GM18517 (cell line): ENCODE measurements around the gene FAHD1.
A peak's percentile ranks its signal among the peaks of the same experiment; 100 is the strongest.

Experiments used
- ATAC-seq: cut with Tn5 transposase; IDR thresholded peaks from one replicate; pipeline ENCODE4 v1.9.1; 2021; ENCODE audit warnings: mild to moderate bottlenecking, moderate library complexity; ENCODE audit not compliant: unreplicated experiment

FAHD1 gene

DNA sequence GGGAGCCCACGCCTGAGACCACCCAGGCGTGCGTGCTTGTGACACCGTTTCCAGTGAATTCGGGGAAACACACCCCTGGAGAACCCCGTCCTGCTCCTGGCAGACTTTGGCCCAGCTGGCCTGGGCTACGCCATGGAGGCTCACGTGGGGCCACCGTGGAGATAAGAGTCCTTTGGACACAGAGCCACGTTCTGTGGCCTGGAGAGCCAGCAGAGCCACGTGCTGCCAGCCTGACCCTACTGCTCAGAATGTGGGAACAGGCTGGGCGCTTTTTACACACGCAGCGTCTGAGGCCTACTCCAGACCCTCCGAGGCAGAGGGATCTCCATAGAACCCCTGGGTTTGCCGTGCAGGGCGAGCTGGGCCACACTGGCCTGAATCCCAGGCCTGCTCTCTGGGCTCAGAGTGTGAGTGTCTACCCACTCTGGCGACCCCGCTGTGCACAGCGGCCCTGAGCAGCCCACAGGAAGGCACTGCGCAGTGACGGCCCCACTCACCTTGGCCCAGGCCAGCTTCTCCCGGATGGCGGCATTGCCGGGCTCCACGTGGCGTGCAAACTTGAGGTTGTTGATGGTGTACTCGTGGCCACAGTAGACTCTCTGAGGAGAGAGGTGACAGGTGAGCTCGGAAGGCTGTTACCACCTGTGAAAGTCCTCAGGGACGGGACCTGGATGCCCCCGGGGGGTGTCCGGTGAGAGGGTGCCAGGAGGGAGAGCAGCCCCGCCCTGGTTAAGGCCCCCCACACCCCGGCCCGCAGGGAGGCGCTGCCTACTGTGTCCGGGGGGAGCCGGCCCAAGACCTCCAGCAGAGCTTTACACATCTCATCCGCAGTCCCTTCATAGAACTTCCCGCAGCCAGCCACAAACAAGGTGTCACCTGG lies 10.4 kb upstream of the FAHD1 start:
- ATAC-seq: no peak

DNA sequence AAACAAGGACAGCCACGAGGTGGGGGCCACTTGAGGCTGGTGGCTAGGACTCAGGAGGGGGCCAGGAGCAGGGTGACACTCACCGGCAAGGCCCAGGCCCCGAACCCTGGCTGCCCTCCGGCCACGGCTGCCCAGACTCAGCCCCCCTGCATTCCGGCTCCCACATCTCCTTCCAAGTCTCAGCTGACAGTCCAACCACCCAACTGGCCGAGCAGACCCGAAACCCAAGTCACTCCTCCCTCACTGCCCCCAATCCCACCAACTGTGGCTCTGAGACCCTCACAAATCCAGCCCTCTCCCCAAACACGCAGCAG lies 9.8 kb upstream of the FAHD1 start:
- no peak for ATAC-seq

GRCh38 chr16:1817716-1818115 lies 9.3 kb upstream of the FAHD1 start:
- no peak for ATAC-seq

DNA sequence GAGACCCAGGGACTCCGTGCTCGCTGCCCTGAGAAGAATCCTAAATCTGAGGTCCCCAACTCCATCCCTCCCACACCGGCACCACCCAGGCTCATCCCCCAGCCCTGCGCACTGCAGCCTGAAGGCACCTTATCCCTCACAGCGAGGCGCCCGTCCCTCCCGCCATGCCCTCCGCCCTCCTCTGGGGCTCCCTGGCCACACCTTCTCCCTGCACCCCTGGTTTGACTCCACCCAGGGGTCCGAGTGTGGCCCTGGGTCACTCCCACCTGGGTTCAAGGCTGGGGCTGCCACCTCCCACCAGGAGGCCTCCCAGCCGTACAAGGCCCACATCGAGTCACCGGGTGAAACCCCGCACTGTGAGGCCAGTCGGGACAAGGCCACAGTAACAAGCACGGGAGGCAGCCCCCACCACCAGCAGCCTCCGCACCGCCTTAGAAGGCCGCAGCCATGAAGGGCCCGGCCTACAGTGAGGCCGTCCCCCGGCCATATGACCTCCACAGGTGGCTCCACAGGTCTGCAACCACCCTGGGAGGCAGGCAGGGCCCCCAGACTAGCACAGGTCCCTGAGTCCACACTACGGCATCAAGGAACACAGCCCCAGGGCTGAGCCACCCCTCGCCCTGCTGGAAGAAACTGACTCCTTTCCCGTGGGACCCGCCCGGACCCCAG lies 8.7 kb upstream of the FAHD1 start:
- no peak for ATAC-seq

DNA sequence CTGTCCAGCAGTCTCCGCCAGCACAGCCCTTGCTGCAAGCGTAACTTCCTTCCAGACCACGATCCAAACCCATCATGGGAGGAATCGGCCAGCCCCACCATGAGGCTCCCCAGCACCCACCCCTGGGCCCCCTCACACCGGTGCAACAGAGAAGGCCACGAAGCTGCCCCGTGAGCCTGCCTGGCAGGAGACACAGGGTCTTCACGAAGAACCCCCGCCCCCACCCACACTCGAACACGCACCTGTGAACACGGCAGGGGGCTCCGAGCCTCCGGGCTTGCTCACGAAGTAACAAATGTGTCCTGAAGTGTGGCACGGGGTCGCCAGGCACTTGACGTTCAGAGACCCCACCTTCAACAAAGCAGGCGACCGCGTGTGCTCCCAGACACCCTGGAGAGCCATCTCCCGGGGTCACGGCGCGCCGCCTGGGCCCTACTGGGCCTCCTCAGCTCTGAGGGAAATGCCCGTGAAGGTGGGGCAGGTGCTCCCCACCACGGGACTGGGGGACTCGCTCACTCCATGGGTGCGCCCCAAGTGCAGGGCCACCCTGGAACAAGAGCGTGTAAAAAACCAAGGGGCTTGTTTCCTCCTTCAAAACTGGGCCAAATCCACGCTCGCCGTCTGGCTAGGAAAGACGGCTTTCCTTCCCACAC lies 8.0 kb upstream of the FAHD1 start:
- ATAC-seq: no peak

DNA sequence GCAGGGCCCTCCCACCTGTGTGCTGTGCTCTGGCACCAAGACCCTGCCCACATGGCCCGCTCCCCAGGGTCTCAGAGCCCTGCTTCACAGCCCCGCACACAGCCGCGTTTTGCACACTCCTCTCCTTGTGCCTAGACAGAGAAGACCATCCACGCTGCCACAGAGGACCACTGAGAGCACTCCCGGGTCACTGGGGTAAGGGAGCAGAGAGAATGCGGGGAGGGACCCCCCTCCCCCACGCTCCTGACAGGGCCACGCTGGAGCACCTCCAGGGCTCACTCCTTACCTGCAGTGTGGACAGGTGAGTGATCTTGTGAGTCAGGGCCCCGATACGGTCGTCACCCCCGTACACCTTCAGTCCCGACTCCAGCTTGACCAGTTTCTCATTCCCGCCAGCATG lies 7.4 kb upstream of the FAHD1 start:
- ATAC-seq: no peak

DNA sequence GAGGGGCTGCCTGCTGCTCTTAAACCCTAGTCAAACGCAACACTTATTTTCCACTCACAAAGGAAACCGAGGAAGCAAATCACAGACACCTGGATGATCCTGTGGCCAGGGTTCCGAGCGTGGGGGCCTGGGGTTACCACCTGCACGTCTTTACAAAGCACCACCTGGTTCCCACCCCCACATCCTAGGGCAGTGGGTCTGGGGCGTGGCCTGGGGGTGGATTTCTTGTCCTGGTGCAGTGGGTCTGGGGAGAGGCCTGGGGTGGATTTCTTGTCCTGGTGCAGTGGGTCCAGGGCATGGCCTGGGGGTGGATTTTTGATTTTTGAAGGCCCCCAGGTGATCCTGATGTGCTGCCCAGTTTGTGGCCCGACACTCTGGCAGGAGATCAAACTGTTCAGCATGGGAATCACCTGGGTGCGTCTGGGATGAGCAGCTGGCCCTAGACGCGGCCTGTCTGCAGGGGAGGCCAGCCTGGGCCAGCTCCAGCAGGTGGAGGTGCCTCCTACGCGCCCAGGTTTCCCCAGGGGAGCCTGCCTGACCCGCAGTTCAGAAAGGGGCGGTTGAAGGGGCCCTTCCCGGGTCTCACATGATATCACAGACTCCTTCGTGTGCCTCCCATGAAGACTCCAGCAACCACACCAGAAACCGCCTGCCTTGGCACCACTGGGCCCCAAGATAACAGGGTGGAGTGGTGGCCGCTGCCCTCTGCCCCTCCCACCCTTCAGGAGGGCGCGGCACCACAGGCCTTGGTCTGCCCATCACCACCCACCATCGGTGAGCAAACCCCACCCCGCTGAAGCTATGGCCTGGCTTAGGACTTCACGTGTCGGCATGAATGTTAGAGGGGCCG lies 6.7 kb upstream of the FAHD1 start:
- ATAC-seq: no peak

DNA sequence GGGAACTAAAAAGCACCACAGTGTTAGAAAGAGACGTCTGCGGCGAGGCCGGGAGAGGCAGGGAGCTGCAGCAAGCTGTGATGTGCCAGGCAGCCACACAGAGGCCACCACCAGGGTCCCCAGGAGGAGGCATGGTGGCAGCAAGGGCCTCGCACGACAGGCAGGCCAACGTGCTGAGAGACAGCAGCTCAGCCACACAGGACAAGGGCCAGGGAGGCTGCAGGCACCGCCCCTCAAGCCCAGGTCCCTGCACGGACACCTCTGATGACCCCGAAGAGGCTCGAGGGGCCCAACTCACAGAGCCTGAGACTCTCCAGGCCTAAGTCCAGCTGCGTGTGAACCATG lies 6.1 kb upstream of the FAHD1 start:
- ATAC-seq: no peak

- ATAC-seq: no peak
Observed at GRCh38 chr16:1821861-1822611, 5.0 kb upstream of the FAHD1 start.

- no peak for ATAC-seq
Observed at GRCh38 chr16:1822801-1823200, 4.2 kb upstream of the FAHD1 start.

GRCh38 chr16:1823821-1824220 lies 3.2 kb upstream of the FAHD1 start:
- no peak for ATAC-seq

DNA sequence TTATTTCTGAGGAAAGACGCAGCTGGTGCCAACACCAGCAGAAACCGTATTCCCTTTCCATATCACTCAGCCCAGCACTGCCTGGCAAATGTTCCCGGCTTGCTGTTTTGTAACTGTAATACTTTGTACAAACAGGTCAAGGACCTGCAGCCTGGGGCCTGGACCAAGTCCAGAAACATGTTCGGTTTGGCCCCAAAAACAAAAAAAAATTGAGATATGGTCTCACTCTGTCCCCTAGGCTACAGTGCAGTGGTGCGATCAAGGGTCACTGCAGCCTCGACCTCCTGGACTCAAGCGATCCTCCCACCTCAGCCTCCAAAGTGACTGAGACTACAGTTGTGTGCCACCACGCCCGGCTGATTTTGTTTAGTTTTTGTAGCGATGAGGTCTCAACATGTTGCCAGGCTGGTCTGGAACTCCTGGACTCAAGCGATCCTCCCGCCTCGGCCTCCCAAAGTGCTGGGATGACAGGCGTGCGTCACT lies 1.6 kb upstream of the FAHD1 start:
- no peak for ATAC-seq

GRCh38 chr16:1825864-1826690 lies 929 bp upstream of the FAHD1 start:
- ATAC-seq: peak; percentile 44

GRCh38 chr16:1828645-1829410 lies 1.8 kb downstream of the FAHD1 start:
- ATAC-seq: no peak

- ATAC-seq: no peak
Observed at GRCh38 chr16:1830213-1830612, 3.2 kb downstream of the FAHD1 start.

GRCh38 chr16:1831186-1832075 lies 4.4 kb downstream of the FAHD1 start:
- no peak for ATAC-seq

GRCh38 chr16:1832838-1833454 lies 5.9 kb downstream of the FAHD1 start:
- no peak for ATAC-seq
